Stimulated activated CD4-positive, alpha-beta T cell treated with anti-CD3 and anti-CD28 coated beads, TNF-alpha, amount 100 ng/mL, for 4 hours (primary cell): Measurements from ENCODE around the gene DNAJC17.
A peak's percentile ranks its signal among the peaks of the same experiment; 100 is the strongest.

Experiments
- DNase-seq, 3 experiments: peaks; one replicate each; pipeline ENCODE4 v3.0.0-alpha.2; 2020; ENCODE audit warnings: low read depth in 3 of 3

The DNAJC17 gene

DNA sequence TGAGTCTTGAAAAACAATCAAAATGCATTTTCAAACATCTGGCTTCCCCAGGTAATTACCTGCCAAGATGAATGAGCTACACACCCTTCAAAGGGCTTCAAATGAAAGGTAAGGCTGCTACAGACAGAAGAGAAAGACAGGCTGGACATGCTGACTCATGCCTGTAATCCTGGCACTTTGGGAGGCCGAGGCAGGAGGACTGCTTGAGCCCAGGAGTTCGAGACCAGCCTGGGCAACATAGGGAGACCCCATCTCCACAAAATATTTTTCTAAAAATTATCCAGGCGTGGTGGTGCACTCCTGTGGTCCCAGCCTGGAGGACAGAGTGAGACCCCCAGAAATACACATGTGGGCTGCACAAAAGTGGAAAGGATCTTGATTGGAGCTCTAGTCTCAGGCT lies 14.9 kb downstream of the DNAJC17 start:
- DNase-seq, result no peak

DNA sequence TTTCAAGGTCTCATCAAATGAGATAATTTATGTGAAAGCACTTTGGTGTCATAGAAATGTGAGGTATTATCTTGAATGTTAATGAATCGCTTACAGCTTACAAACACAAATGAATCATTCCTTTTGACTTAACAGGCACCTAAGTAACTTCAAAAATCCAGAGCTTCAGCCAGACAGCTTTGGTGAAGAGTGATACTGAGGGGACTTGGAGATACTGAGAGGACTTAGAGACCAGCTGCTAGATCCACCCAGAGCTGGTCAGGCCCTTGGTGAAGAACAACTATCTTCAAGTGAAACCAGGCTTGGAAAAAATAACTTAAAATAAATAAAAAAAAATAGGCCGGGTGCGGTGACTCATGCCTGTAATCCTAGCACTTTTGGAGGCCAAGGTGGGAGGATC lies 16.6 kb downstream of the DNAJC17 start:
- no peak for DNase-seq

DNA sequence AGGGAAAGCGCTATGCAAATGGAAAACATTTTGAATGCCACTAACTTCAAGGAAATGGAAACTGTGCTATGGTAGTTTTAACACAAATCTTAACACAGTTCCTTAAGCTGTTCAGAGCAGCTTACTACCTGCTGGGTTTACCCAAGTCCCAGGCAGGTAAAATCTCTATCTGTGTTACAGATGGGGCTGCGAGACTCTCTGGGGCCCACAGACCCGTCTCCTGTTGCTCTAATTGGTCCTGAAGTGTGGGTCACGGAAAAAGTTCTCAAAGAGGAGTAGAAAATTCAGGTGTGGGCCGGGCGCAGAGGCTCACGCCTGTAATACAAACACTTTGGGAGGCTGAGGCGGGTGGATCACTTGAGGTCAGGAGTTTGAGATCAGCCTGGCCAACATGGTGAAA lies 17.3 kb downstream of the DNAJC17 start:
- no peak for DNase-seq

DNA sequence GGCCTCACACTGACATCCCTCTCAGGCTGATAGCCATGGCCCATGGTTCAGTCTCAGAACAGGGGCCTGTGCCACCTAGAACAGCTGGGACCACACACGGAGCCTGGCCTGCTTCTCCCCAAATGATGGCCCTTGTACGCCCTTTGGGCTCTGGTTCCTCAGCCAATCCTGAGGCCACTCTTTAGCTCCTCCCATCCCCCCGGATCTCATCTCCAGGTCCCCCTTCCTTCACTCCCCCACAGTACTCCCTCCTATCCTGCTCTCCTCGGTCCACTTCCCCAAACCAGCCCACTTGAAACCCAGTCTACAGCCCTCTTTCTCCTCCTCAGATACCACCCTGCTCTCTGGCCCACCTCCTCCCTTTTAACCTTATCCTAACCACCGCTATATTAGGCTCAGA lies 18.2 kb downstream of the DNAJC17 start:
- DNase-seq, result no peak

DNA sequence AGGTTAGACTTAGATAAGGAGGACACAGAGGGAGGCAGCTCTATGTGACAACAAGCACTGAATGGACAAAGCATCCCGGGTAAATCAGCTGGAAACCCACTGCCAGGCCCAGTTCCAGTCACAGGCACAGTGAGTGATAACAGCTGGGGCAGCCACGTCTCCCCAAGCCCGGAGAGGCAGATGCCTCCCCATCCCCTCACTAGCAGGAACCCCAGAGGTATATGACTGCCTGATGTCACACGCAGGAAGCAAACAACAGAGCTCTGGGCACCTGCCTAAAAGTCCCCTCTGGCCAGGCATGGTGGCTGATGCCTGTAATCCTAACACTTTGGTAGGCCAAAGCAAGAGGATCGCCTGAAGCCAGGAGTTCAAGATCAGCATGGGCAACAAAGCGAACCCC lies 19.3 kb downstream of the DNAJC17 start:
- no peak for DNase-seq

DNA sequence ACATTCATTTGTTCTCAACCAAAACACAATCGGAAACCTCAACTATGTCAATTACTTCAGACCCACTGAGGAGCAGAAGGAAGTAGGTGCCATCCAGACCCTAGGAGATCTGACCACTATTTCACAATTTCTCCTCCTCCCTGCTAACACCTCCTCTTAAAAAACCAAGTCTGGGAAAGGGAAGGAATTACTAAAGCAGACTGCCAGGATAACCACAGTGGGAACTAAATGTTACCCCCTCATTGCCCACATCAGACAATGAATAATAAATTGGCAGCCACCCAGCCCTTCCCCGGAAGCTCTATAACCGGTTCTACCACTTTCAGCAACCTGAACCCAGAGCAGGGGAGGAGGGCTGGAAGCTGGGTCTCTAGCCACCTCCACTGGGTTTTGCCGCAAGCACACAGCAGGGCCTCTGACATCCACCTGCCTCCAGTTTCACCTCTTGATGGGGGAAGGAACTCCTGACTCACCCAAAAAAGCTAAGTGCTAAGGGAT lies 19.9 kb downstream of the DNAJC17 start:
- DNase-seq, result peak in 2 of 3 experiments; percentile 45 to 57

DNA sequence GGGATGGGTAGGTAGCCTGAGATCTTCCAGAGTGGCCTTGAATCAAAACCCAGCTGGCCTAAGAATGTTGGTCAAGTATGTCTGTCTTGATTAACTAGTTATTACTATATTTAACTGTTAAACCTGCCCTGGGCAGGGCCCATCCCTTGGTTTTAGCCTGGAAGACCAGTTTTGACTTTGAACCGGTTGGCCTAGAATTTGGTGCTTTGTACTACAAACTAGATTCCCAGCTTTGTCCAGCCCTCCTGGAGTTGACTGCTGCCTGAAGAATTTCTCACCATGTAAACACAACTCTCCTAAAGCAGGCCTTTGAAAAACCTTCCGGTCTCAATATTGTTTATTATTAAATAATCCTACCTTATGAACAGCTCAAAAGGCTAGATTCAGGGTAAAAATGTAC lies 21.5 kb downstream of the DNAJC17 start:
- no peak for DNase-seq

DNA sequence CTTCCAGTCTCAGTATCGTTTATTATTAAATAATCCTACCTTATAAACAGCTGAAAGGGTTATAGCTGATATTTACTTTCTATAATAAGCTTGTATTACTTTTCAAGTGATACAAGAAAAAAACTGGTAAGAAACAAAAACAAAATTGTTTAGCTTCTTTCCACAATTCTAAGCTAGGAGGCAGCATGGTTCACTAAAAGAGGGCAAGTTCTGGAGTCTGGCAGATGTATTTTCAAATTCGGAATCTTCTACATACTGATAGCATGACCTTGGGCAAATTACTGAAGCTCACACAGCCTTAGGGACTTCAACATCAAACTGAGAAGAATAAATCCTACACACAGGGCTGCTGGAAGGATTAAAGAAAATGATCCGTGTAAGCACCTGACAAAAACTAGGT lies 22.1 kb downstream of the DNAJC17 start:
- DNase-seq, result no peak

DNA sequence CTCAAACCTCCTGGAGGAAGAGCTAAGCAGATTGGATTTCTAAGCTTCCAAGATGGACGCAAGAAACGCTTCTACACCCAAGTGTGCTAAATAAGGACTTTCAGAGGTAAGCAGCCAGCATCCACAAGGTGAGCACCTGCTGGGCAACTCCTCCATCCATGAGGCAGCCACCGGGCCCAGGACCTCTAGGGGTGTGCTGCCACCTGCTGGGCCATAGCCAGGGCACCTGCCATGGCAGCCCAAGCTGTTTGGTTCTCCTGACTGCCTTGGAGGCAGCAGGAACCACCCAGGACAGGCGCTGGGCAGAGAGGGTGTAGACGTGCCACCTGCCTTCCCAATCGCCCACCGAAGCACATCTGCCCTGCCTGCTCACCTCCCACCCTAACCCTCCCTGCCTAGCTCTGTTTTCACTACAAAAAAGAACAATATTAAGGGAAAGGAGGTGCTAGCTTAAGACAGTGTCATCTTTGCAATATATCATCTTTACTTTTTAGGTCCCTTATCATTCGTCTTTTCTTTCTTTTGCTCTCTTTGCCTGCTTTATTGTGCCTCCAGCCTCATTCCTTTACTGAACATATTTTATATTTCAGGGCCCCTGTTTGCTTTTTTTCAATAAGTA lies 24.6 kb downstream of the DNAJC17 start:
- peak; percentile 56 to 67 (median 63) for DNase-seq

DNA sequence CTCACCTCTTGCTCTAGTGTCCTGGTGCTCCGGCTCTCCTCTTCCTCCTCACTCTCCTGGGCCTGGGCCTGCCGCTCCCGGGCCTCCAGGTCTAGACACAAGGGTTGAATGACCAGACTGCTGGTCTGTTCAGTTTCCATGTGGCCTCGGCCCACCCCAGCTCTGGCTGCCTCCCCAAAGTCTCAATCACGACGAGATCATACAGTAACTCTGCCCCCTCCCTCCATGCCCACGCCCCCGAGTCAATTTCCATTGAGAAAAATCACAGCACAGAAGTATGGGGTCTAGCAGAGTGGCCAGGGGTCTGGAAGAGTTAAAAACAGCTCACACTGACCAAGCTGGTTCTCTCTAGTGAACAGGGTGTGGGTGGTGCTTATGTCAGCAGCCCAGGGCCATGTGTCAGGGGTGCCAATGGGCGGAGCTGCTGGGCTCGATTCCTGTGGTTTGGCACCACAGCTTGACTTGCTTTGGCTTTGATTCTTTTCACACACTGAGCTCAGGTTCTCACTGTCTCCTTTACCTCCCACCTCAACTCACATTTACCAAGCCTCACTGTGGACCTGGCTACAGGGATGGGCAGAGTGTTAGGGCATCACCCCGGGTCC lies 30.6 kb downstream of the DNAJC17 start:
- no peak for DNase-seq

DNA sequence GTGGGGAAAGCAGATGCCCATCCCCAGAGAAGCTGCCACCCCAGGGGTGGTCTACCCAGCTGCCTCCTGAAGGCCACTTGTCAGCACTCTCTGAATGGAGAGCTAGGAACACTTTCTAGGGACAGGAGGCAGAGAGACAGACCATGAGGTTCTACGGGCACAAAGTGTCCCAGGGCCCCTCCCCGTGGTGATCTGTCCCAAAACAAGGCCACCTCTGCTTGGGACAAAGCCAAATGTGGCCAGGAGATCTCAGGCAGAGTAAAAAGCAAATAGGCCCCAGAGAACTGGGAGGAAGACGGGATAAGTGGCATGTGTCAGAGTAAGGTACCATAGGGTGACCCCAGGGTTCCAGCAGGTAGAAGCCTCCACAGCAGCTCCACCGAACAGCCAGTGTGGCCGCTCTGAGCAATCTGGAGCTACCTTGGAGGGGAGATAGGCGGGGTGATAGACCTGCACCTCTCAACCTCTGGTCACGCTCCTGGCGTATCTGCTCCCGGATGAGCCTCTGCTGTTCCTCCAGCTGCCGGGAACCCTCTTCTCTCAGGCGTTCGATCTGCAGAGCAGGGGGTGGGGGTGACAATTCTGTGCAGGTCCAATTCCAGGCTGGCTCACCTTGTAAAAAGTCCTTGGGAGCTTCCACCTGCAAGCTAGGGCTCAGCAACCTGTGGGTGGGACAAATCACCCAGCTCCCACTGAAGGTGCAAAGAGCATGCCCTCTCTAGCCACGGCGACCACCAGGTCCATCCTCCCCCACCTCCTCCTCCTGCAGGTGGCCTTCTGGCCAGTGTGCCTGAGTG lies 31.3 kb downstream of the DNAJC17 start:
- no peak for DNase-seq

DNA sequence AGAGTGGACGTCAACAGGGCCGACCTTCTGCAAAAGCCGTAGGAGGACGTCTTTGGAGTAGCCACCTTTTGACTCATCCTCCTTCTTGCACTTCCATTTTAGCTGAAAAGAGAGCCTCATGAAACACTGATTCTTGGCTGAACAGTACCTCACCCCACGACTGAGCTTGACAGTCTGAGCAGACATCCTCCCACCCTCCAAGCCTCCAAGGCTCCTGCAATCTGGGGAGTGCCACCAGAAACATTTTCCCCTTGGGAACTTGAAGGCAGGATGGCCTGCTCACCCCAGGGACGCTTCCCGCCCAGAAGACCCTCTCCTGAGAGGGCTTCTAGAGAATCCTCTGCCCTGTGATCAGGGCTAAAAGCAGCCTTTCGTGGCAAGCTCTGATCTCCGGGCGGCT lies 32.3 kb downstream of the DNAJC17 start:
- DNase-seq, result no peak

DNA sequence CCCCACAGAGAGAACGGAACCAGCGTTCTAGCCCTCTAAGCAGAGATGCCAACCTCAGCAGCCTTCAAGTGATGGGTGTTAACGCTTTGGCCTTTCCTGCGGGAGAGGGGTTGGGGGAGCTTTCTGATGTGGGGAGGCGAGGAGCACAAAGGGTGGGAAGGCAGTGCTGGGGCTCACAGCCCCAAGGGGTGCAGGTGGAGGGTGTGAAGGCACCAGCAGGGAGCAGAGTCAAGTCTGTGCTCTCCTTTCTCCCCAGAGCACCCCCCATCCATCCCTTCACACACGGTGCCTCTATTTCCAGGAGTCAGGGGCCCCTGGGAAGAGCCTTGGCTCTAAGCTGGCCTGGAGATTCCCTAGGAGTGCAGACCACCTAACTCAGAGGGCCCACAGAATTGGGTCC lies 33.4 kb downstream of the DNAJC17 start:
- DNase-seq, result no peak

DNA sequence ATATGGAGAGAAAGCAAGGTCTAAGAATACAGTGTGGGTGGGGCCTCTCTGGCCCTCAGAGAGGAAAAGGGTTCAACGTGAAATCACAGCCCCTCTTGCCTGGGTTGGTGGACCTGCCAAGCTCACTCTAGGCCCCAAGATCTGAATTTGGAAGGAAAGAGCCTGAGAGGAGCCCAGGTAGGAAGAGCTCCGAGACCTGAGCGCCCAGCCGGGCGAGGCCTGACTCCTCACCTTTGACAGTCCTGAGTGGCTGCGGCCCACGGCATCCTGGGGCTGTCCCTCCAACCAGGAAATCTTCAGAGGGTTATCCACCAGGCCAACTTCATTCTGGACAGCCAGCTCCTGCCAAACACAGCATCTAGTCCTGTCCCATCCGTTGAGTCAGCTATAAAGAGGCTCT lies 33.8 kb downstream of the DNAJC17 start:
- DNase-seq, result no peak

DNA sequence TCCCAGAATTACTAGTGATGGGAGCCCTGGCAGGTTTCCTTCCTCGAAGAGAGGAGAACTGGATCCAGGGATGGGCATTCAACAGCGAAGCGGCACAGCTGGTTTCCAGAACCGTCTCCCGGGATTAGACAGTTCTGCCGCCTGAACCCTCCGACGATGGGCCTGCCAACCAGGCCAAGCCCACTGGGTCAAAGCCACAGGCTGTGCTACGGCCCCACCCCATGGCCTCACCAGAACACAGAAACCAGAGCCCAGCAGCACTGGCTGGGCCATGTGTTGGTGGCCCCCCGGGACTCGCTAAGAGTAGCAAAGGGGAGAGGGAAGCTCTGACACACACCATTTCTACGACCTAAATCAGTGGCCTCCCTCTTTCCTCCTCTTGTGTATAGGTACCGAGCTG lies 35.3 kb downstream of the DNAJC17 start:
- DNase-seq, result no peak

DNA sequence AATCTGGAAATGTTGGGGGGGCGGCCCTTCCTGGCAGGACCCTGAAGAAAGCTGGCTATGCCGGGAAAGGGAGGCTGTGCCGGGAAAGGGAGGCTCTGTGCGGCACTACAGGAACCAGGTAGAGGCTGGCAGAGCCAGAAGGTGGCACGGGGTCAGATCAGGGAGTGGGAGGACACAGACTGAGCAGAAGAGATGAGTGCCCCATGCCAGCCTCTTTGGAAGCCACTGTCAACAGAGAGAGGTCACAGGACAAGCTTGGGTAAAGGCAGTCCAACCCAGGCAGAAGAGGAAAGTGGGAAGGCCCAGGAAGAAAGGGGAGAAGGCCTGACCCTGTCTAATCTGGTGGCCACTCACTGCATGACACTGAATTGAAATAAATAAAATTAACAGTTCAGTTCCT lies 36.0 kb downstream of the DNAJC17 start:
- DNase-seq, result no peak

DNA sequence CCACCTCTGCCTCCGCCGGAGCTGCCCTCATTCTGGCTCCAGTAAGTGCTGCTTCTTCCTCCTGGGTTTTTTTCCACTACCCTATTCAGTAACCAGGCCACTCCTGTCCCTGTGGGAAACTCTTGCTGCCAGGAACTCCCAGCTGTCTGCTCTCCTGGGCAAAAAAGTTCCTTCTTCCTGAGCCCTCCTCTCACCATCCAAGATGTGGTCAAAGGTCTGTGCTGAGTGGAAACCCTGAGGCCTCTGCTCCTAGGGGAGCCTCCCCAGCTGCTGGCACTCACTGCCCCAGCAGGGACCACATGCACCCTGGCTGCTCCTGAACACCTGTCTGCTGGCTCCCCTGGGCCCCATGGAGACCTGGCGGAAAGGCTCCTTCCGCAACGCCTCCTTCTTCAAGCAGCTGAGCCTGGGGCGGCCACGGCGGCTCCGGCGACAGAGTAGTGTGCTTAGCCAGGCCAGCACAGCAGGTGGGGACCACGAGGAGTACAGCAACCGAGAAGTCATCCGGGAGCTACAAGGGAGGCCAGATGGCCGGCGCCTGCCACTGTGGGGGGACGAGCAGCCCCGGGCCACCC lies 37.0 kb downstream of the DNAJC17 start:
- DNase-seq, result no peak

DNA sequence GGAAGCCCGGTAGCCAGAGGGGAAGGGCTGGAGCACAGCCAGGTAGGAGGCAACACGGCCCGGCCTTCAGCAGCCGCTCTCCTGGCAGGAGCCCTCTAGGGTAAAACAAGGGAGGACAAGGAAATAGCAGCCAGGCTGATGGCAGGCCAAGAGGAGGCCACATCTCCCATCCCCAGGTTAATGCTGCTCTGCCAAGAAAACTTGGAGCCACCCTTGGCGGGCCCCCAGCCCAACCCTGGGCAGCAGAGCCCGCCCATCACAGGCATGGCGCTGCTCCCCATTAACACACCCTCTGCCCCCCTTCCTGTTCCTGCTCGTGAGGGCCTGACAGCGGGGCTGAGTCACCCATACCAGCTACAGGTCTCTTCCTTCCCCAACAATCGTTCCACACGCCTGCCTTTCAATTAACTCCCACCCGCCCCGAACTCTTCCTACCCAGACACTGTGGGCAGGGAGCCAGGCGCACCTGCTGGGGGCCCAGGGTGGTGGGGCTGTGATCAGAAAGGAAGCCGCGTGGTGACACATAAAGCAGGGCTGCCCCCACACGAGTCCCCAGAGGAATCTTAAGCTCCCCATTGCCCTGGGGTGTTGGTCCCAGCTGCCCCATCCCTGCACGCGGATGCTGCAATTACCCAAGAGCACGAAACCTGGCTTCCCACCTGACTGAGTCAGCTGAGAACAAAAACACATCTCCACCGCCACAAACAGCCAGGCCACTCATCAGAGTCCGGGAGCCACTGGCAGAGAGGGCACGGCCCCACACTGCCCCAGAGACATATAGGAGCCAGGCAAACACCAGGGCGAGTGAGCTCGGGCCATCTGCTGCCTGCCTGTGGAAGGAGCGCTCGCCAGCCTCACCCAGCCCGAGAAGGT lies 37.8 kb downstream of the DNAJC17 start, which contains the start of gene C15orf62:
TSS of gene C15orf62 (plus strand) at position 707 of the 873 bp plus-strand sequence. CDS start 516 bp downstream, outside the sequence.
- DNase-seq, result peak; percentile 50 to 69 (median 62)

DNA sequence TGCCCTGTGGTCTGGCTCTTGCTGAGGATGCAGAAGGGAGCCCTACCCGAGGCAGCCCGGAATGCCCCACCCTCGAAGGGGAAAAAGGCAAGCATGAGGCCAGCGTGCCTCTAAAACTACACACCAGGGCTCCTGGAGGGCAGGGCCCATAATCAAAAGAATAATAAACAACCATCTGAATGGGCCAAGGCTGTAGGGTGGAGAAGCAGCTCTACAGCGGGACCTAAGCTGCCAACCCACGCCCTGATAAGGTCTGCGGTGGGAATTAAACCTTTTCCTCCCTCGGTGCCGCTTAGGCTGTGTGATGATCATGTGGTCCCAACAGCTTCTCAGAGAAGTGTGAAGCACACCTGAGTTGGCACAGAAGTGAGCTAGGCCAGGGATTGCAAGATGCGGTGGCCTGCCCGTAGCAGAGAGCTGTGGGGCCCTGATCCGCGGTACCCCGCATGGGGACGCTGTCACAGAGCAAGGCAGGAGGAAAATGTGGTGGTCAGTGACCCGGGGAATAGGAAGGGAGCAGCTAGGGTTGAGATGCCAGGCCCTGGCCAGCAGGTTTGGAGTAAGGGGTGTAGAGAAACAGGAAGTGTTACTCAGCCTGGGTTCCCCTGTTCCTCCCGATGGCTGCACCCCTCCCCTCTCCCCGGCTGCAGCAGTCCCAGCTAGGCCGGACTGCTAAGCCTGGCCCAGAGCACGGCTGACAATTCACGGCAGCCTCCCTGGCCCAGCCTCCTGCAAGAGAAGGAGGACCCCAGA lies 38.6 kb downstream of the DNAJC17 start:
- DNase-seq, result no peak

DNA sequence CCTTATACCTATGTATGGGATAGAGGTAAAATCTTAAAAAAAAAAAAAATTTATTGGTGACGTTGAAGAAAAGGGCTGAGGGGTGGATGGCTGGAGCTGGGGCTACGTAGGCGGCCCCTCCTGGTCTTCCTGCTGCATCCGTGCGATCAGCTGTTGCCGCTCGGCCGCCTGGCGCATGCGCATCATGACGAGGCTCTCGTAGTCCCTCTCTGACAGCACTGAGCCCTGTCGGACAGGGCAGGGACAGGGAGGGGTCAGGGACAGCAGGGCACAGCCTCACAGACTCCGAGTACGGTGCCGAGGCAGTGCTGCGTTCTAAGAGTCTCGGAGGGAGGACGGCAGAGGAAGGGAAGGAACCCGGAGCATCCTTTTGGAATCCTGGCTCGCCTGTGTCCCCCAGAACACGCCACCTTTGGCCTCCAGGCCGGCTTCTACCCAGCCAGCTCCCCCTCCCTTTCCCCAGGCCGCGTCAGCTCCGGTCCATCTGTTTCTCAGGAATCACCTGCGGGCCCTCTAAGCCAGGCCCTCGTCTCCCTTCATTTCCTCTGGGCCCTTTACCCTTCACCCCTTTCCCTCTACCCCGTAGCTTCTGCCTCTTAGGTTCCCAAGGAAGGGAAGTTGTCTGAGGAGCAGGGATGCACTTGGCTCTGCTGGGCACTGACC lies 39.3 kb downstream of the DNAJC17 start:
- no peak for DNase-seq
